ENCODE results near the gene SPRY1.

DNA sequence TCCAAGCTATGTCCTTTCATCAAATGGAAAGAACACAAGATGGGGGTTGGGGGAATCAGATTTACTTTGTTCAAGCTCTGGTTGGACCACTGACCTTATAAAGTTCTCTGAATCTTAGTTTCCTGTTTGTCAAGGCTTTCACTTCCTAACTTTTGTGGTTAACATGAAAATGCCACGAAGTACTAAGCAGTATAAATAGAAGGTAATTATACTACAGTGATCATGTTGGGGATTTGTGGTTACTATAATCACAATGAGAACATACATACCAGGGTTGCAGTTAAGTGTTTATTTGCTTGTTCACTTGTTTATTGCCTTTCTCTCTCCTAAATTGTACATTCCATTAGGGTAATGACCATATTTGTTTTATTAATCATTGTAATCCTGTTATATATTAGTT is 53.2 kb downstream of the SPRY1 start:
- TF ChIP-seq POLR2A (IDR thresholded peaks at IDR 0.05; ENCODE audit: low read length) (no peak), GATA1 (IDR thresholded peaks at IDR 0.05; ENCODE audit: low read depth, low read length) (no peak)

Data from erythroblast (primary cell).